ENCODE measurements around the gene ZNF142. TPM values are rescaled to one million over a fixed set of nuclear protein-coding genes. Genes with fewer than 3 reads are reported as not detected.
A peak's percentile ranks its signal among the peaks of the same experiment; 100 is the strongest.

Gene ZNF142
- total RNA-seq, 1 experiment from 2014 or later = 31.3 TPM

DNA sequence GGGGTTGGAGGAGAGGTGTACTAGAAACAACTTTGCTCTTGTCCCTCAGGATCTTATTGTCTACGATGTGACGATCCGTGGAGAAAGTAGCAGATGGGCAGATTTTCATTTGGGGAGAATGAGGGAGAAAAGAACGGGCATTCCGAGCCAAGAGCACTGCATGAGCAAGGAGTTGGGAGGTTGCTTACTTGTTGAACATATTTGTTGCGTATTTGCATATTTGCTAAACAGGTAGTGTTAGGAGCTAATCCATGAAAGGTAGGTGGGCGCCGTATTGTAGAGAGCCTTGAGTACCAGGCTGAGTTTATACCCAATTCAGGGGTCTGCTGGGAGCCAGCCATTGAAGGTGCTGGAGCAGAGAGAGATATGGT, 550 bp upstream of the ZNF142 start:
- POLR2A ChIA-PET = interaction anchor here (0.6 to 0.9 kb wide), 5 partner anchors 12 to 188 kb away, joined by 3 to 18 read pairs (median 3); partner anchors contain the start of genes RNF25 and STK36
- Histone ChIP-seq H3K36me3 (ENCODE audit: control insufficient read depth, insufficient read depth, low read length) (peaks cover 15% of the 10 kb centered on the region), H3K4me1 (ENCODE audit: control insufficient read depth, insufficient read depth, low read length) (peaks cover 12% of the 10 kb centered on the region), H3K27me3 (ENCODE audit: control insufficient read depth, insufficient read depth, low read length) (no peaks in the 10 kb centered on the region), H3K4me3 (ENCODE audit: low read depth in 2 of 2, low read length in 2 of 2) (peak overlapping the region; percentile 67 to 85), H3K27ac (ENCODE audit: low read length) (peak overlapping the region; percentile 89), H3K9me3 (ENCODE audit: control insufficient read depth, insufficient read depth, low read depth, low read length) (no peaks in the 10 kb centered on the region)
- in situ Hi-C loops (cut with HindIII; ENCODE audit: low pct_unique_long_range_greater_than_20kb, low sequenced_read_pairs) = no loop called here
- DNase-seq (ENCODE audit: low read depth, low spot score) (no peak), ATAC-seq (no peak)
- BruUV-seq (replicated peaks) = TSS peak; percentile 96
- TF ChIP-seq POLR2AphosphoS5 (IDR thresholded peaks at IDR 0.05; ENCODE audit: low read depth, low read length) = no peak
- intact Hi-C loops (cut with micrococcal nuclease; ENCODE audit: unreplicated experiment) = loop anchor here (2.0 kb wide), 1 partner anchor 187 kb away; no protein-coding TSS in a partner anchor
- CTCF ChIA-PET = interaction anchor here (0.6 to 1.8 kb wide), 8 partner anchors 12 to 238 kb away, joined by 3 to 16 read pairs (median 6); no protein-coding TSS in a partner anchor

DNA sequence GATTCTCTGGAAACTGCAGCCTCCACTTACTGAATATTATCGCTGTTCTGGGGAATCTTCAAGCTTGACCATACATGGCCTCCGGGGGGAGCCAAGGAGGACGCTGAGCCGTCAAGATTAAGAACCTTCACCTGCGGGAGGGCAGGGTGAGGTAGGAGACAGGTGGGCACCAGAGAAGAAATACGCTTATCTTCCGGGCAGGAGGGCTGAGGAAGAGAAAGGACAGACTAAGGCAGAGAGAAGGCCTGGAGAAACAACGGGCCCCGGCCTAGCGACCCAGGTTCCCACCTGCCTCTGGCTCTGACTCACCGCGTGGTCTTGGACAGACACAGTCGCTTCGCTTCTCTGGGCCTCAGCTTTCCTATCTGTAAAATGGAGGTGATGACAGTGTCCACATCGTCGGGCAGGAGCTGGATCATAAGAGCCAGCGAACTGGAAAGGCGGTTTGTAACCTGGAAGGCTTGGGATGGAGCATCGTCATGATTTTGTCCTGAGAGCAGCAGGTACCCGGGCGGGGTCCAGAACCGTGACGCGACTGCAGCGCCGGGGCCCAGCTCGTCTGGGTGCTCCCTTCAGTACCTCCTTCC, 659 bp downstream of the ZNF142 start:
- Histone ChIP-seq H3K4me1 (ENCODE audit: control insufficient read depth, insufficient read depth, low read length) (peaks cover 12% of the 10 kb centered on the region), H3K4me3 (ENCODE audit: low read depth in 2 of 2, low read length in 2 of 2) (peak overlapping the region; percentile 67 to 85), H3K9me3 (ENCODE audit: control insufficient read depth, insufficient read depth, low read depth, low read length) (no peaks in the 10 kb centered on the region), H3K36me3 (ENCODE audit: control insufficient read depth, insufficient read depth, low read length) (peaks cover 15% of the 10 kb centered on the region), H3K27me3 (ENCODE audit: control insufficient read depth, insufficient read depth, low read length) (no peaks in the 10 kb centered on the region), H3K27ac (ENCODE audit: low read length) (peak overlapping the region; percentile 89)
- no peak for DNase-seq (ENCODE audit: low read depth, low spot score)
- in situ Hi-C loops (cut with HindIII; ENCODE audit: low pct_unique_long_range_greater_than_20kb, low sequenced_read_pairs) (no loop called here), intact Hi-C loops (cut with micrococcal nuclease; ENCODE audit: unreplicated experiment) (loop anchor here (2.0 kb wide), 1 partner anchor 188 kb away; no protein-coding TSS in a partner anchor)
- ATAC-seq = peak; percentile 68
- POLR2A ChIA-PET = interaction anchor here (0.7 kb wide), 1 partner anchor 13 kb away, joined by 4 read pairs; no protein-coding TSS in a partner anchor
- CTCF ChIA-PET = interaction anchor here (0.7 to 1.8 kb wide), 6 partner anchors 11 to 189 kb away, joined by 3 to 16 read pairs (median 8); no protein-coding TSS in a partner anchor
- no peak; the same call in 1 of the 2 replicates for TF ChIP-seq SIN3A (IDR thresholded peaks at IDR 0.05; ENCODE audit: borderline replicate concordance, insufficient read depth, low read depth, low read length)
- no peak for TF ChIP-seq TCF7L2 (IDR thresholded peaks at IDR 0.05; ENCODE audit: low read depth, low read length)
- TF ChIP-seq POLR2AphosphoS5 (IDR thresholded peaks at IDR 0.05; ENCODE audit: low read depth, low read length) = no peak
- TF ChIP-seq, protein P1, sequence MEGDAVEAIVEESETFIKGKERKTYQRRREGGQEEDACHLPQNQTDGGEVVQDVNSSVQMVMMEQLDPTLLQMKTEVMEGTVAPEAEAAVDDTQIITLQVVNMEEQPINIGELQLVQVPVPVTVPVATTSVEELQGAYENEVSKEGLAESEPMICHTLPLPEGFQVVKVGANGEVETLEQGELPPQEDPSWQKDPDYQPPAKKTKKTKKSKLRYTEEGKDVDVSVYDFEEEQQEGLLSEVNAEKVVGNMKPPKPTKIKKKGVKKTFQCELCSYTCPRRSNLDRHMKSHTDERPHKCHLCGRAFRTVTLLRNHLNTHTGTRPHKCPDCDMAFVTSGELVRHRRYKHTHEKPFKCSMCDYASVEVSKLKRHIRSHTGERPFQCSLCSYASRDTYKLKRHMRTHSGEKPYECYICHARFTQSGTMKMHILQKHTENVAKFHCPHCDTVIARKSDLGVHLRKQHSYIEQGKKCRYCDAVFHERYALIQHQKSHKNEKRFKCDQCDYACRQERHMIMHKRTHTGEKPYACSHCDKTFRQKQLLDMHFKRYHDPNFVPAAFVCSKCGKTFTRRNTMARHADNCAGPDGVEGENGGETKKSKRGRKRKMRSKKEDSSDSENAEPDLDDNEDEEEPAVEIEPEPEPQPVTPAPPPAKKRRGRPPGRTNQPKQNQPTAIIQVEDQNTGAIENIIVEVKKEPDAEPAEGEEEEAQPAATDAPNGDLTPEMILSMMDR (IDR thresholded peaks at IDR 0.05) = peak; percentile 81
- TF ChIP-seq, protein P2, sequence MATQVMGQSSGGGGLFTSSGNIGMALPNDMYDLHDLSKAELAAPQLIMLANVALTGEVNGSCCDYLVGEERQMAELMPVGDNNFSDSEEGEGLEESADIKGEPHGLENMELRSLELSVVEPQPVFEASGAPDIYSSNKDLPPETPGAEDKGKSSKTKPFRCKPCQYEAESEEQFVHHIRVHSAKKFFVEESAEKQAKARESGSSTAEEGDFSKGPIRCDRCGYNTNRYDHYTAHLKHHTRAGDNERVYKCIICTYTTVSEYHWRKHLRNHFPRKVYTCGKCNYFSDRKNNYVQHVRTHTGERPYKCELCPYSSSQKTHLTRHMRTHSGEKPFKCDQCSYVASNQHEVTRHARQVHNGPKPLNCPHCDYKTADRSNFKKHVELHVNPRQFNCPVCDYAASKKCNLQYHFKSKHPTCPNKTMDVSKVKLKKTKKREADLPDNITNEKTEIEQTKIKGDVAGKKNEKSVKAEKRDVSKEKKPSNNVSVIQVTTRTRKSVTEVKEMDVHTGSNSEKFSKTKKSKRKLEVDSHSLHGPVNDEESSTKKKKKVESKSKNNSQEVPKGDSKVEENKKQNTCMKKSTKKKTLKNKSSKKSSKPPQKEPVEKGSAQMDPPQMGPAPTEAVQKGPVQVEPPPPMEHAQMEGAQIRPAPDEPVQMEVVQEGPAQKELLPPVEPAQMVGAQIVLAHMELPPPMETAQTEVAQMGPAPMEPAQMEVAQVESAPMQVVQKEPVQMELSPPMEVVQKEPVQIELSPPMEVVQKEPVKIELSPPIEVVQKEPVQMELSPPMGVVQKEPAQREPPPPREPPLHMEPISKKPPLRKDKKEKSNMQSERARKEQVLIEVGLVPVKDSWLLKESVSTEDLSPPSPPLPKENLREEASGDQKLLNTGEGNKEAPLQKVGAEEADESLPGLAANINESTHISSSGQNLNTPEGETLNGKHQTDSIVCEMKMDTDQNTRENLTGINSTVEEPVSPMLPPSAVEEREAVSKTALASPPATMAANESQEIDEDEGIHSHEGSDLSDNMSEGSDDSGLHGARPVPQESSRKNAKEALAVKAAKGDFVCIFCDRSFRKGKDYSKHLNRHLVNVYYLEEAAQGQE (IDR thresholded peaks at IDR 0.05; ENCODE audit: insufficient read depth in 1 of 2, low read depth in 2 of 2, low read length in 1 of 2) = no peak
- BruUV-seq (replicated peaks) = TSS peak; percentile 86

- CTCF ChIA-PET = no interaction called here
- ATAC-seq = no peak
- Histone ChIP-seq H3K27ac (ENCODE audit: low read length) (no peak overlapping the region), H3K4me3 (ENCODE audit: low read depth in 2 of 2, low read length in 2 of 2) (no peak overlapping the region), H3K36me3 (ENCODE audit: control insufficient read depth, insufficient read depth, low read length) (peaks cover 12% of the 10 kb centered on the region), H3K9me3 (ENCODE audit: control insufficient read depth, insufficient read depth, low read depth, low read length) (no peaks in the 10 kb centered on the region), H3K27me3 (ENCODE audit: control insufficient read depth, insufficient read depth, low read length) (no peaks in the 10 kb centered on the region), H3K4me1 (ENCODE audit: control insufficient read depth, insufficient read depth, low read length) (peaks cover 12% of the 10 kb centered on the region)
- no TSS peak for BruUV-seq (replicated peaks)
- in situ Hi-C loops (cut with HindIII; ENCODE audit: low pct_unique_long_range_greater_than_20kb, low sequenced_read_pairs) = no loop called here
- intact Hi-C loops (cut with micrococcal nuclease; ENCODE audit: unreplicated experiment) = no loop called here
- DNase-seq (ENCODE audit: low read depth, low spot score) = no peak
- POLR2A ChIA-PET = no interaction called here
- no peak for TF ChIP-seq TCF7L2 (IDR thresholded peaks at IDR 0.05; ENCODE audit: low read depth, low read length)
- no peak for TF ChIP-seq POLR2AphosphoS5 (IDR thresholded peaks at IDR 0.05; ENCODE audit: low read depth, low read length)
- no peak for TF ChIP-seq SIN3A (IDR thresholded peaks at IDR 0.05; ENCODE audit: borderline replicate concordance, insufficient read depth, low read depth, low read length)
- TF ChIP-seq, protein P2 (IDR thresholded peaks at IDR 0.05; ENCODE audit: insufficient read depth in 1 of 2, low read depth in 2 of 2, low read length in 1 of 2) = no peak
- TF ChIP-seq, protein P1 (IDR thresholded peaks at IDR 0.05) = no peak
These were observed 3.7 kb downstream of the ZNF142 start for GRCh38 chr2:218655751-218656150.

Data from Panc1 (cell line).